Tibial nerve (tissue), 4 donors: Measurements from ENCODE around the gene ODAD3.

ENCODE experiments used
- CTCF ChIP-seq, 5 experiments: fragments of 200-600 bp in 3 of 5; fragments of 450-650 bp in 2 of 5; sonication (generic) in 3 of 5; IDR thresholded peaks; one replicate each; pipeline ENCODE4 v1.5.1; 2016 to 2019; ENCODE audit warnings: antibody characterized with exemption in 5 of 5, mild to moderate bottlenecking in 3 of 5, moderate library complexity in 2 of 5
- EP300 ChIP-seq, 2 donors: sonication (generic); formaldehyde crosslinking; IDR thresholded peaks; one replicate each; pipeline ENCODE4 v1.6.1; 2017; ENCODE audit warnings: antibody characterized with exemption in 2 of 2, mild to moderate bottlenecking in 1 of 2
- POLR2A ChIP-seq, 2 donors: fragments of 450-650 bp; IDR thresholded peaks; one replicate each; pipeline ENCODE4 v1.6.1; 2017; ENCODE audit warnings: antibody characterized with exemption in 2 of 2, mild to moderate bottlenecking in 2 of 2, moderate library complexity in 2 of 2

- TF ChIP-seq POLR2A (IDR thresholded peaks at IDR 0.05): no peak
- no peak for TF ChIP-seq CTCF (IDR thresholded peaks at IDR 0.05)
- TF ChIP-seq EP300 (IDR thresholded peaks at IDR 0.05): no peak
Measured at GRCh38 chr19:11370744-11371143, 64.2 kb downstream of the ODAD3 start.
